Caco-2 (cell line): Measurements from ENCODE around the gene PPARG. TPM values are rescaled to one million over a fixed set of nuclear protein-coding genes. Genes with fewer than 3 reads are reported as not detected.

Experiments
- BruUV-seq: library from RNA; stranded (reverse); fragments of 400-500 nt; replicated peaks from 2 replicates; lab custom pipeline; 2021; lab: Mats Ljungman, UMichigan
- CTCF ChIA-PET: fragments of 300-600 bp; sonication (Branson Sonifier 250); formaldehyde crosslinking; loops from one replicate; lab custom pipeline; 2022; ENCODE audit warnings: antibody characterized with exemption; lab: Charles Lee
- POLR2A ChIA-PET: fragments of 300-600 bp; sonication (Branson Sonifier 250); formaldehyde crosslinking; loops from one replicate; lab custom pipeline; 2022; ENCODE audit warnings: antibody characterized with exemption; lab: Charles Lee
- DNase-seq, 2 experiments: peaks; one replicate each; pipeline versions ENCODE4 v3.0.0 to v3.0.0-alpha.2; 2020 to 2022
- H3K27me3 ChIP-seq: replicated peaks from 2 replicates; pipeline ENCODE4 v1.6.0; 2011; ENCODE audit warnings: low read length; ENCODE audit not compliant: control insufficient read depth, insufficient read depth
- H3K36me3 ChIP-seq: 2 replicates; pipeline ENCODE4 v1.5.1; 2011; ENCODE audit warnings: low read length; ENCODE audit not compliant: control insufficient read depth, insufficient read depth
- H3K4me1 ChIP-seq: fragments of 250-450 bp; sonication (Bioruptor Pico); 2 replicates; pipeline ENCODE4 v1.5.1; 2020; ENCODE audit warnings: mild to moderate bottlenecking
- H3K4me3 ChIP-seq: 2 replicates; pipeline ENCODE4 v1.5.1; 2011; ENCODE audit warnings: low read depth, mild to moderate bottlenecking, control low read depth, low read length
- H3K9me3 ChIP-seq: fragments of 250-450 bp; sonication (Bioruptor Pico); 2 replicates; pipeline ENCODE4 v1.5.1; 2020; ENCODE audit warnings: mild to moderate bottlenecking, moderate library complexity
- H3K27ac Mint-ChIP-seq: one replicate; pipeline ENCODE4 v1.8.0; 2022; ENCODE audit warnings: mixed read lengths; ENCODE audit not compliant: unreplicated experiment
- H3K27me3 Mint-ChIP-seq: one replicate; pipeline ENCODE4 v1.8.0; 2022; ENCODE audit warnings: mixed read lengths; ENCODE audit not compliant: insufficient read depth, unreplicated experiment
- H3K36me3 Mint-ChIP-seq: one replicate; pipeline ENCODE4 v1.8.0; 2022; ENCODE audit warnings: mild to moderate bottlenecking, mixed read lengths; ENCODE audit not compliant: insufficient read depth, unreplicated experiment
- H3K4me1 Mint-ChIP-seq: one replicate; pipeline ENCODE4 v1.8.0; 2022; ENCODE audit warnings: low read depth, mixed read lengths; ENCODE audit not compliant: unreplicated experiment
- H3K4me3 Mint-ChIP-seq: one replicate; pipeline ENCODE4 v1.8.0; 2022; ENCODE audit warnings: mild to moderate bottlenecking, moderate library complexity, mixed read lengths; ENCODE audit not compliant: unreplicated experiment
- H3K9me3 Mint-ChIP-seq: one replicate; pipeline ENCODE4 v1.8.0; 2022; ENCODE audit warnings: mixed read lengths; ENCODE audit not compliant: unreplicated experiment
- intact Hi-C: fragments of 100-400 bp; cut with micrococcal nuclease; formaldehyde crosslinking; loops from one replicate; pipeline ENCODE4 v1.10.0; 2022; ENCODE audit not compliant: unreplicated experiment
- total RNA-seq: library from RNA; stranded (reverse); gene quantifications from 2 replicates; pipeline ENCODE4 v1.2.3, GENCODE V29; 2022
- TF ChIP-seq, protein P1 (sequence below), 2 experiments: fragments of 200-600 bp in 1 of 2; IDR thresholded peaks; 1 replicate in 1 of 2; 2 replicates in 1 of 2; pipeline versions ENCODE4 v1.5.1 to v1.8.0; 2011 to 2022; ENCODE audit warnings: antibody characterized with exemption in 1 of 2, control low read depth in 1 of 2, inconsistent platforms in 1 of 2, low read depth in 1 of 2, low read length in 1 of 2, mild to moderate bottlenecking in 1 of 2, moderate library complexity in 1 of 2; ENCODE audit not compliant: insufficient read depth in 1 of 2, severe bottlenecking in 1 of 2, unreplicated experiment in 1 of 2

The PPARG gene
- total RNA-seq, 1 experiment from 2014 or later, result 15.6 TPM

DNA sequence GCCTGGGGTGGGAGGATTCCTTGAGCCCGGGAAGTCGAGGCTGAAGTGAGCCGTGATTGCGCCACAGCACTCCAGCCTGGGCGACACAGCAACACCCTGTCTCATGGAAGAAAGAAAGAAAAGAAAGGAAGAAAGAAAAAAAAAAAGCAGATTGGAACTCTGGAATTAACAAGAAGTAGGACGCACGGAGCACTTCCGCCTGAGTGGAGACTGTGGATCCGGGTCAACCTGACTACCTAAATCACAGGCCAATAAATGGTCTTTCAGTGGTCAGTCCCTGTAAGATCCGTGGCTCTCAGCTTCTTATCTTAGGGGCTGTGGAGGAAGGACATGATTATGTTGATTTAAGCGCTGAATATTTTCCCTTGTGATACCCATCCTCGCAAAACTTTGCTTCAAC, 2.4 kb upstream of the PPARG start:
- no peaks in the 10 kb centered on the region for H3K9me3 ChIP-seq
- peak overlapping the region; percentile 57 for H3K4me3 ChIP-seq
- H3K27ac Mint-ChIP-seq, result no peak overlapping the region
- H3K4me1 Mint-ChIP-seq, result no peaks in the 10 kb centered on the region
- intact Hi-C loops, result loop anchor here (2.0 to 10.0 kb wide), 4 partner anchors 32 to 158 kb away; no protein-coding TSS in a partner anchor
- no peaks in the 10 kb centered on the region for H3K27me3 Mint-ChIP-seq
- no peaks in the 10 kb centered on the region for H3K36me3 ChIP-seq
- H3K4me3 Mint-ChIP-seq, result peak overlapping the region; percentile 75
- ChIA-PET POLR2A (no interaction called here), CTCF (no interaction called here)
- no peaks in the 10 kb centered on the region for H3K36me3 Mint-ChIP-seq
- no peaks in the 10 kb centered on the region for H3K27me3 ChIP-seq
- peaks cover 7% of the 10 kb centered on the region for H3K4me1 ChIP-seq
- TF ChIP-seq, protein P1, sequence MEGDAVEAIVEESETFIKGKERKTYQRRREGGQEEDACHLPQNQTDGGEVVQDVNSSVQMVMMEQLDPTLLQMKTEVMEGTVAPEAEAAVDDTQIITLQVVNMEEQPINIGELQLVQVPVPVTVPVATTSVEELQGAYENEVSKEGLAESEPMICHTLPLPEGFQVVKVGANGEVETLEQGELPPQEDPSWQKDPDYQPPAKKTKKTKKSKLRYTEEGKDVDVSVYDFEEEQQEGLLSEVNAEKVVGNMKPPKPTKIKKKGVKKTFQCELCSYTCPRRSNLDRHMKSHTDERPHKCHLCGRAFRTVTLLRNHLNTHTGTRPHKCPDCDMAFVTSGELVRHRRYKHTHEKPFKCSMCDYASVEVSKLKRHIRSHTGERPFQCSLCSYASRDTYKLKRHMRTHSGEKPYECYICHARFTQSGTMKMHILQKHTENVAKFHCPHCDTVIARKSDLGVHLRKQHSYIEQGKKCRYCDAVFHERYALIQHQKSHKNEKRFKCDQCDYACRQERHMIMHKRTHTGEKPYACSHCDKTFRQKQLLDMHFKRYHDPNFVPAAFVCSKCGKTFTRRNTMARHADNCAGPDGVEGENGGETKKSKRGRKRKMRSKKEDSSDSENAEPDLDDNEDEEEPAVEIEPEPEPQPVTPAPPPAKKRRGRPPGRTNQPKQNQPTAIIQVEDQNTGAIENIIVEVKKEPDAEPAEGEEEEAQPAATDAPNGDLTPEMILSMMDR (IDR thresholded peaks at IDR 0.05; ENCODE audit: insufficient read depth in 1 of 2, low read depth in 1 of 2, low read length in 1 of 2, severe bottlenecking in 1 of 2, unreplicated experiment in 1 of 2), result no peak
- BruUV-seq, result no TSS peak
- peak in 1 of 2 experiments; percentile 3 for DNase-seq
- no peaks in the 10 kb centered on the region for H3K9me3 Mint-ChIP-seq

- Histone ChIP-seq H3K4me3 (peak overlapping the region; percentile 57), H3K36me3 (no peaks in the 10 kb centered on the region), H3K27me3 (no peaks in the 10 kb centered on the region), H3K9me3 (no peaks in the 10 kb centered on the region), H3K4me1 (peaks cover 7% of the 10 kb centered on the region)
- no peak overlapping the region for H3K27ac Mint-ChIP-seq
- ChIA-PET CTCF (no interaction called here), POLR2A (no interaction called here)
- no peaks in the 10 kb centered on the region for H3K36me3 Mint-ChIP-seq
- no TSS peak for BruUV-seq
- H3K27me3 Mint-ChIP-seq, result no peaks in the 10 kb centered on the region
- H3K9me3 Mint-ChIP-seq, result no peaks in the 10 kb centered on the region
- TF ChIP-seq, protein P1 (IDR thresholded peaks at IDR 0.05; ENCODE audit: insufficient read depth in 1 of 2, low read depth in 1 of 2, low read length in 1 of 2, severe bottlenecking in 1 of 2, unreplicated experiment in 1 of 2), result peak in 1 of 2 experiments; percentile 31
- intact Hi-C loops, result loop anchor here (1.0 to 10.0 kb wide), 5 partner anchors 32 to 158 kb away; no protein-coding TSS in a partner anchor
- H3K4me3 Mint-ChIP-seq, result peak overlapping the region; percentile 75
- no peaks in the 10 kb centered on the region for H3K4me1 Mint-ChIP-seq
- DNase-seq, result peak; percentile 51 to 61
These were observed 1.7 kb upstream of the PPARG start for GRCh38 chr3:12286927-12287726.

DNA sequence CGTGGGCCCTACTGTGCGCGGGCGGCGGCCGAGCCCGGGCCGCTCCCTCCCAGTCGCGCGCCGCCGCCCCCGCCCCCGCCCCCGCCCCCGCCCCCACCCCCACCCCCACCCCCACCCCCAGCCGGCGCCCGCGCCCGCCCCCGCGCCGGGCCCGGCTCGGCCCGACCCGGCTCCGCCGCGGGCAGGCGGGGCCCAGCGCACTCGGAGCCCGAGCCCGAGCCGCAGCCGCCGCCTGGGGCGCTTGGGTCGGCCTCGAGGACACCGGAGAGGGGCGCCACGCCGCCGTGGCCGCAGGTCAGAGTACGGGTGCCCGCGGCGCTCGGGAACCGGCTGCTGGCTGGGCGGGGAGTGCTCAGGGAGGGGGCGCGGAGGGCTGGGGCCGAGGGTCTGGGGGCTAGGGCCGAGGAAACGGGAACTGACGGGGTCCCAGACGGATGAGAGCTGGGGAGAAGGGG, 1.1 kb upstream of the PPARG start:
- ChIA-PET POLR2A (no interaction called here), CTCF (no interaction called here)
- Mint-ChIP-seq H3K36me3 (no peaks in the 10 kb centered on the region), H3K9me3 (no peaks in the 10 kb centered on the region), H3K27me3 (no peaks in the 10 kb centered on the region), H3K27ac (no peak overlapping the region), H3K4me1 (no peaks in the 10 kb centered on the region), H3K4me3 (peak overlapping the region; percentile 75)
- H3K4me3 ChIP-seq, result peak overlapping the region; percentile 92
- intact Hi-C loops, result loop anchor here (1.0 to 10.0 kb wide), 6 partner anchors 33 to 192 kb away; no protein-coding TSS in a partner anchor
- H3K4me1 ChIP-seq, result peaks cover 7% of the 10 kb centered on the region
- H3K36me3 ChIP-seq, result no peaks in the 10 kb centered on the region
- H3K9me3 ChIP-seq, result no peaks in the 10 kb centered on the region
- DNase-seq, result peak; percentile 51 to 77
- BruUV-seq, result no TSS peak
- TF ChIP-seq, protein P1 (IDR thresholded peaks at IDR 0.05; ENCODE audit: insufficient read depth in 1 of 2, low read depth in 1 of 2, low read length in 1 of 2, severe bottlenecking in 1 of 2, unreplicated experiment in 1 of 2), result no peak
- H3K27me3 ChIP-seq, result no peaks in the 10 kb centered on the region
